Muscle of arm (tissue), 12 donors: Measurements from ENCODE around the gene ERC2. TPM values are rescaled to one million over a fixed set of nuclear protein-coding genes. Genes with fewer than 3 reads are reported as not detected.
A peak's percentile ranks its signal among the peaks of the same experiment; 100 is the strongest.

ENCODE experiments used
- DNase-seq: peaks from one replicate; pipeline ENCODE4 v3.0.0-alpha.2; 2013
- polyA plus RNA-seq, 12 donors: library from polyadenylated mRNA; unstranded; fragments of 120-200 nt; gene quantifications; one replicate each; pipeline ENCODE4 v1.2.1, GENCODE V29; 2013; ENCODE audit not compliant: insufficient read length in 12 of 12

The ERC2 gene
- polyA plus RNA-seq, 12 donors: 0.87 to 3.0 (median 1.8) TPM; not detected in 2

DNA sequence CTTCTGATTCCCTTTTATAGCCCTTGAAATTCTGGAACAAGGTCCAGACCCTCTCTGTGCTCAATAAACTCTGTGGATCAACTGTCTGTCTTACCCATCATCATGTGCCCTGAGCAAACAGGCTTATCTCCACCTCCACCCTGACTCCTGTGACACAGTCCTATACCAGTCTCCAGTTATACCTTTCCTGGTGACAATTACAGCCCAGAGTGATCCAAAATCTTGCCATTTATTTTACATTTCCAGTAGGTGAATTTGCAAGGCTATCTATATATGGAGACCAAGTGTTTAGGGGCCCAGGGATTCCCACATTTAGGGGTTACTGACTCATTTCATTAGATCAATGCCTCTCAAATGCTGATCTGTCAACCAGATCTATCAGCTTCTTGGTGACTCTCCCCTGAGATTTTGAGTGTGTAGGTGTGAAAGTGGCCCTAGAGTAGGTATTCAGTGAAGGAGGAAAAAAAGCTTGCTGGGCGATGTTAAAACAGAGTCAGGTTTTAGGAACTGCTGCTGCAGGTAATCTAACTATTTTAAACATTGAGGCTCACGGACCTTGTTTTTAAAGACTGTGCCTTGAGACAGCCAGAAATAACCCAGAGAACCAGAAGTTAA, 751.5 kb downstream of the ERC2 start:
- DNase-seq: no peak

DNA sequence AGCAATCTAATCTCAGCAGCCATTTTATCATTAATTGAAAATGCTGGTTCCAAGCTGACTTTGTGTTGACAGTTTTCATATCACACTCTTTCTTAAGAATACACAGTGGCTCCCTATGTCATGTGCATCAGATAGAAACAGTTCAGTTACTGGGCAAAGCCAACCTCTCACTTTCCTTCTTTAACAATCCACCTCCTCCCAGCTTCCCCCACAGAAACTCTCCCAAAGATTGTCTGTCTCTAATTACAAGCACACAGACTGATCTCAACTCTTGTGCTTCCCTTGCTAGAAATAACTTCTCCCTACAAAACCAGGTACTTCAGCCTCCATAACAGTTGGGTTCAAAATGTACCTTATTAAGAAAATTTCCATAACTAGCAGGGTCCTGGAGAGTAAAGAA, 752.2 kb downstream of the ERC2 start:
- DNase-seq: no peak

DNA sequence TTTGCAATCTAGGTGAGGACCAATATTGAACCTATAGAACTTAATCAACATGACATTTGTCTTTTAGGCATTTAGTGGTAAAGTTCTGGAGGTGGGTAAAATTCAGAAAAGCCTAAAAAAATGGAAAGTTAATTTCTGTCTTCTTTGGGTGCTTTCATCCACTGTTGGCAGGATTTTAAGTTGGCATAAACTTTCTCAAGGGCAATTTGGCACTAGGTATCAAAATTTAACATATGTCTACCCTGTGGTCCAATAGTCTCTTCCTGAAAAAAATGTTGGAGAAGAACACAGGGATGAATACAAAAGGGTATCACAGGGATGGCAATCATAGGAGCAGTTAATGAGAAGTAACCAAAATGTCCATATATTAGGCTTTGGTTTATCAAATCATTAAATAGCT, 754.2 kb downstream of the ERC2 start:
- DNase-seq: no peak

DNA sequence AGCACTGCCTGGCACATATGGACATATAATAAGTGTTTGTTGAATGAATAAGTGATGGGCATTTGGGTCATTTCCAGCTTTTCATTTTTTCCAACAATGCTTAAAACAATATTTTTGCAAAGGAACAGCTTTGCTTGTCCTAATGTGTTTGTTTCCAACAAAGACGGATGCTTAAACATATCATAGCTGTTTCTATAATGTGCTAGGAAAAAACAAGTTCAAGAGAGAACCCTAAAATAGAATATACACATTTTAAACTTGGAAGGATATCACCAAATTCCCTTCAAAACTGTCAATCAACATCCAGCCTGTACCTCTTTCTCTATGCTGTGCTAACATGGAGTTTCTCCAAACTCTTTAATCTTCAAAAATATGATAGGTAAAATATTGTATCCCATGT, 756.6 kb downstream of the ERC2 start:
- no peak for DNase-seq

DNA sequence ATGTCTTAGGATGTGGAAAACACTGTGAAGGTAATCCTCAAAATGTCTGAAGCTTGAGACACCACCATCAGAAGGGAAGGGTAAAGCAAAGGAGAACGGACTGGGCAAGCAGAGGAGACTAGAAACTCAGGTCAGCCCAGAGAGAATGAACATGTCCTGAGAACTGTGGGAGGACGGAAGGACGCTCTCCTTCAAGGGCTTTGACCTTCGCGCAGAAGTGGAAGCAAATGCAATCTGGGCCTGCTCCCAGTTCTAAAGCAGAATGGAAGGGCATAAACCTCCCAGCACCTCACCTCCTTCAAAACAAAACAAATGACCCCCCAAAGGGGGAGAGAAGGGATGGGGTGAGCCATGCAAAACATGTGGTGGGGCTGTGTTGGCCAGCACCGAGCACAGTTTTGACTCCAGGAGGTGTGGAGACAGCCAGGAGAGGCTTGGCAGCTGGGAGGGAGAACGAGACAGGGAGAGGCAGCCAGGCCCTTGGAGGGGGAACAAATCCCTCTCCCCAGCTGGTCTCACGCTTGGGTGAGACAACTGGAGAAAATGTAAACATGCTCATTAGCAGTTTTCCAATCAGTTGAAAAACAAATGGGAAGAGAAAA, 758.8 kb downstream of the ERC2 start:
- DNase-seq: no peak

DNA sequence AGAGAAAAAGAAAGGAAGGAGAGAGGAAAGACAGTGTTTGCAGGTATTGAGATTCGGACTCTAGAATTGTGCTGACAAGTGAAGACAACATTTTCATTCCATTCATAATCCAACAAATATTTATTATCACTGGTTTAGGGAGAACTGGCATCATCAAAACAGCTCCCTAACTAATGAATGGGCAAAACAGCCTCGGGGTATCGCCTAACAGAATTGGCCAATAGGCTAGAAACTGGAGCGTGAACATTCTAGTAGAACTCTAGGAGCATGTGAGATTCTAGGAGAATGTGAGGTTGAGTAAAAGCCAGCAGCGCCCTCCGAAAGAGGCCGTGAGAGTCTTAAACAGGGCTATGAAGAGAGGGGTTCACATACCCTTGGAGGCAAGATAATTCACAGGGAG, 759.3 kb downstream of the ERC2 start:
- DNase-seq: no peak

DNA sequence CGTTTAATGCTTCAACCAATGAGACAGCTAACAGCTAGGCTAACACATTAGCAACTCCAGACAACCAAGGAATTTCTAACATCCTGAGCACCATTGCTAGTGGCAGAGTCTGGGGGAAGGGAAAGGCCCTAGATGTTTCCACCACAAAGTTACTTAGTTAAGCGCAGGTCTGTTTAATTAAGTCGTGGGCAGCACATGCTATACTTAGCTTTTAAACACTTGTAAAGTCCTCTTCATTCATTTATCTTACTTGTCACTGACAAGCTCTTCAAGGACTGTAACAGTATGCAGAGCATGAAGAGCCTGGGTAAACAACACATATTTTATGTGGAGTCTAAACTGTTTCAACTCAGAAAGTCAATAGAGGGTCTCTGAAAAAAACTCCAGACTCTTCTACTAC, 760.0 kb downstream of the ERC2 start:
- no peak for DNase-seq

DNA sequence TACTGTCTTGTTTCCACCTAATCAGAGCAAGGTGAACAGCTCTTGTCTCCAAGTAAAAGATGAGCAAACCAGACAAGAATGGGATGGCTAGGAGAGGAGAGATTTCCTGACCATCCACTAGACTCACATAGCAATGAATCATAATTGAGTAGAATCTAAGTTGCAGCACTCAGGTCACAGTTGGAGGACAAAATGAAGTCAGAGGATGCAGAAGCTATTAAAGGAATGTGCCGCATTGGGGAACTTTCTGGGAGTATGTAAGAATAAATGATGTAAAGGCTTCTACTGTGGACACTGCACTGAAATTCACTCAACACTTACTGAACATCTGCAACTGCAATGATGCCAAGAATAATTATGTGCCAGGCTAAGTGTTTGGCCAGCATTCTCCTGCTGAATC, 763.7 kb downstream of the ERC2 start:
- no peak for DNase-seq

DNA sequence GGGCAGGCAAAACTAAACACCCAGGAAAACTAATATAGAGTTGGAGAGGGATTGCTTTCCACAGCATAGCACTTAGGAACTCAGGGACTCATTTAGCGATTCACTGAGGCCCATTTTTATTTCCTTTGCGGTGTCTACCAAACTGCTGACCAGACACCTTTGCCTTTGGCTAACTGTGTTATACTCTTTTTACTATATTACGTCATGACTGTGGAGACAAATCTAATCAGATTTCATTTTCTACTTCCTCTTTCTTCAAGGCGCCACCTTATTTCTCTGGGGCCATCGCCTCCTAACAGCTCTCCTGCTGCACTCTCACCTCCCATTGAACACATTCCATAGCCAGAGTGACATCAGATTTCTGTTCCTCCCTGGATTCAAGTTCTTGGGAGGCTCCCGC, 765.4 kb downstream of the ERC2 start:
- DNase-seq: no peak

DNA sequence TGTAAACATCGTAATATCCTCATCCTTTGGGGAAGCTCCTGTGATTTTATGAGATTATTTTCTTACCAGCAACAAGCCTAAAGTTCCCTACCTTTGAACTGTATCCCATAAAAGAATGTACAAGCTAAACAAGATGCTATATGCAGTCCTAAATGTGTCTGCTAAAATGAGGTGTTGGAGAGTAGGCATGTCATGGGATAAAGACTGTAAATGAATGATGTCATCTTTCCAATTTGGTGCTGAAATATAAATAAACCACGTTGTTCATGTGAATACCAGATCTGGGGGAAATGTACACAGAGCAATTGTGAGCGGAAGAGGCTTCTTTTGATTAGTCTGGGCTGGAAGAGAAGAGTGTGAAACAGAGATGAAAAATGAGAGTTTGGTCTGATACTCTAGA, 766.3 kb downstream of the ERC2 start:
- DNase-seq: no peak

DNA sequence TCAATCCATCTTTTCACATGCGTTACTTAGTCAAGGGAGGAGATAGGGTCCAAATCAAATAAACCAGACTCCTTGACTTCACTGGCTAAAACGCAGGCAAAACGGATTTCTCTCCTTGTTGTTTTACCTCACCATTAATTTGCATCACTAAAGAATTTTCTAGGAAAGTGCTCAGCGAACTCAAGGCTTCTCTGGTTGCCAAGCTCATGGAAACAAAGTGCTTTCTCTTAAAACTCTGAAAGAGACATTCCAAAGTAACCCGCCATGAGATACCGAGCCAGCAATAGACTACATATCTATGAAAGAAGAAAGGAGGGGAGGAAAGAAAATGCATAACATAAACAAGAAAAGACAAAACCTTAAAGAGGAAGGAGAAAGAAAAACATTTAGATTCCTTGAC, 769.4 kb downstream of the ERC2 start:
- no peak for DNase-seq

DNA sequence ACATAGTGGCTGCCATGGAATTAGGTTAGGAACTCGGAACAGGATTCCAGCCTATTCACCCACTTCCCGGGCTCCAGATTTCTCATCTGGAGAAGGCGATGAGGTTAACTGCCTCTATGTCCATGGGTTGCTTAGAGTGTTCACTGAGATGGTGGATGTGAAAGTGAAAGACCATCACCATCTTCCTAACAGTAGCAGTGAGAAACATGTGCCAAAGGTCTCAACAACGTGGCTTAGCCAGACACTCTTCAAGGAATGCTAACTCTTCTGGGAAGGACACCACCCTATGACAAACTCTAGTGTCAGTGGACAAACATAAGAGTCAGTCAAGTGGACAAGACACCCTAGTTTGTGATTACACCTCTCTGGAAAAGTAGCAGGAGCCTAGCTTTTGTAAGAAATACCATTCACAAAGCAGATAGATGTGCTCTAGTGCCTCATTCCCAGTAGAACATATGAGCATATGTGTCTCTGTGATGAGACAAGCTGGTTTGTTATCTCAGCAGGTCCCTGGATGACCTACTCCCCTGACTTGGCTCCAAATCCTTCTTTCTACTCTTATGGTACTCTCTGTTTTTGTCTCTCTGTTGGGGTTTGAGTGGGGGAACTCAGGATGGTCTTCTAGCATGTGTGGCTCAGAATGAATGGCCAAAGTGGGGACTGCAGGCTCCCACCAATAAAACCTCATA, 770.9 kb downstream of the ERC2 start:
- DNase-seq: no peak

DNA sequence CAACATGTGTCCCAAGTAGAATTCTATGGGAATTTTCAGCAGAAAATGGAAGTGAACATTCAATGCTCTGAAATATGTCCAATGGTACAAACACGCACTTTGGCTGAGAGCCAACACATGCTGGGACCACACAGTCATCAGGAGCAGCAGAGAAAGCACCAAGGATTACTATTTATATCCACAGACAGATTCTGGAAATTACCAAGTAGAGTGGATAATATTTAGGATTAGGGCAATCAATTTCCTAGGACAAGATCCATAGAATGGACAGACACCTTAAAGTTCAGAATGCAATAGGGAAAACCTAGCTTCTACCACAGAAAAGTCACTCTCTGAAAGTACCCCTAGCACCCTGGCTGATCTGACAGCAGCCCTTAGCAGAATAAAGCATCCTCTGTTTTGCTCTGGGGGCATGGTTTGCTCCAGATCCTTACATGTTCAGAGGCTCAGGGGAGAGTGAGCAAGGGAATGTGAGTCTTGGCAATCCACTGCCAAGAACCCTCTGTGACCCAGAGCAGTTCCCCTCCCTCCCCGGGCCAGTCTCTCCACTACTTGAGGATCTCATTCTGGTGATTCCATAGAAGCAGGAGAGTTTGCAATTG, 775.2 kb downstream of the ERC2 start:
- DNase-seq: no peak

DNA sequence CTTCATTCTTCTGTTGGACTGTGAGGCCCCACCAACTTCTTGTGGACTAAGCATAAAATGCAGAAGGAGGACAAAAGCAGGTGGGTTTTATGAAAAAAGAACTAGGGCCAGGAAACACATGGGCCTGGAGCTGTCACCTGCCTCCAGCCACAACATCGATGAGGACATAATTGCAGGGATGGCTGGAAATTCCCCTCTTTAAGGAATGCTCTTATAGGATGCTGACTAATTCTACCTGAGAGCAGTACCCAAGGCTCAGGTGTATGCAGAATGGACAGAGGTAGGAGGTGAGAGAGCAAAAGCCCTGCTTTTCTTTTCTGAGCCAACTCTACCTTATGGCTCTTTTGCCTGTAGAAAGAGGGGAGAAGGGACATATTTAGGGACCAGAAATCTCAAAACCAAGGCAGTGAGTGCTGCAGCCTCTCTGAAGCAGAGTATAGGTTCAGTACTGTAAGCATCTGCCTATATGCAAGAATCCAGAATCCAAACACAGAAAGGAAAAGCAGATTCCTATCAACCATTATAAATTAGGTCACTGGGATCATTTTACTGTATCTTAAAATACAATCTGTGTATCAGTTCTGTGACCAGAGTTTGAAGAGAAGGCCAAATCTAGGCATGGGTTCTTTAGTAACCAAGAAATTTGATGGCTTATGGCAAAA, 775.8 kb downstream of the ERC2 start:
- no peak for DNase-seq

DNA sequence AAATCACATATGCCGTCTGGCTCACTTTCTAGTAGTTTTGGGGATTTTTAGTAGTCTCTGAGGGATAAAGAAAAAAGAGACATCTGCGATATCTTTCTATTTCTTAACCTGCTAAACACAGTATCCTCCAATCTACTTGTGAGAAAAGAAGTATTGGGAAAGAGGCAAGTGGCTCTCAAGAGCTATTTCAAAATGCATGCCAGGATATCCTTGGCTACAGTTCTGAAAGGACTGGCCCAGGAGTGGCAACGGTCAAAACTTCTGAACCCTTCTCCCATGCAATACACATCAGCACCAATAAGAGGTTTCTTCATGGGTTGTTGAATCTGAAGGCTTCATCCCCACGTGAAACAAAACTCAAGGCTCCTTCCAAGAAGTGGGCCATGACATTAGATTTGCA, 777.1 kb downstream of the ERC2 start:
- DNase-seq: no peak

DNA sequence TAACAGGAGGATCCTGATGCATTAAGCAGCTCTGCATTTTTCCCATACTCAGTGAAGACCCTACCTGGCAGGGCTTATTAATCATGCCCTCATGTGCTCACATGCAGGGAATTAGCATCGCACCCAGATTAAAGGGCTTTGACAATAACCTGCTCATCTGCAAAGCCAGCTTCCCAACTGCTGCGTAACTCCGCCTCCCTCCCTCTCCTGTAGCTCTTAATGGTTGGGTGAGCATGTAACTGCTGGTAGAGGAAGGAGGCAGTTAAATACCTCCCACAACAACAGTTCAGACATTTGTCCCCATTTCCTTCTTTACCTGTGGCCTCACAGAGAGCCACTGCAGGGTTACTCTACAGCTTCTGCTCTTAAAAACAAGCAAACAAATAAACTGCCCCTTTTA, 777.5 kb downstream of the ERC2 start:
- no peak for DNase-seq

DNA sequence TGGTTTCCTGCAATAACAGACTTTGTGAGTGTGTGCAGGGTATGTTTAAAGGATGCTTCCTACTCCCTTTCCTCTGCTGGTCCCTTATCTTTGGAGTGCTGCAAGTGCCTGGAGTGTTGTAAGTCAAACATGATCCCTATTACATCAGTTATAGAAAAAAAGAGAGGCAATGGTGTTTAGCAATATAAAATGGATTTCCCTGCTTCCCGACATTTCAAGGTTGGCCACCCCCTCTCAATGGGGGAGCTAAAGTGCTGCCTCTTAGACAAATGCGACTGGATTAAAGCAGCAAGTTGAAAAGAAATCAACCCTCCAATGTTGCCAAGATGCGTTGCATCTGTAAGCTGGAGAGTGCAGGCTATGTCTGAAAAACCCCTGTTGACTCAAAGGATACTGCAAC, 778.1 kb downstream of the ERC2 start:
- no peak for DNase-seq

DNA sequence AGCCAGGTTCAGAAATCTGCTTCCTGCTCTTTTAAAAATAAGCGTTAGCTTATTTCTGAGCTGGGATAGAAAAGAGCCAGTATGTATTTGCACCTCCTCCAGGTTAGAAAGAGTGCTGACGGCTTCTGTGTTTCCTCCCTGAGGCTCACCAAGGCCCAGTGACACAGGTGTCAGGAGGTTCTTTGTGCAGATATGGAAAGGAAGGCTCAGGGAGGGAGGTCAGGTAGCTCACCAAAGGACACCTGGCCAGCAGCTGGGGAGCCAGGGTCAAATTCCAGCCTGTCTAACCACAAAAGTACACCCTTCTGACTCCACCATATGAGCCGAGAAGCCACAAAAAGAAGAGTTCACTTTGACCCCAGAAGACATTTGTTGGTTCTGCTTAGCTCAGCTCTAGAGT, 780.1 kb downstream of the ERC2 start:
- DNase-seq: no peak

DNA sequence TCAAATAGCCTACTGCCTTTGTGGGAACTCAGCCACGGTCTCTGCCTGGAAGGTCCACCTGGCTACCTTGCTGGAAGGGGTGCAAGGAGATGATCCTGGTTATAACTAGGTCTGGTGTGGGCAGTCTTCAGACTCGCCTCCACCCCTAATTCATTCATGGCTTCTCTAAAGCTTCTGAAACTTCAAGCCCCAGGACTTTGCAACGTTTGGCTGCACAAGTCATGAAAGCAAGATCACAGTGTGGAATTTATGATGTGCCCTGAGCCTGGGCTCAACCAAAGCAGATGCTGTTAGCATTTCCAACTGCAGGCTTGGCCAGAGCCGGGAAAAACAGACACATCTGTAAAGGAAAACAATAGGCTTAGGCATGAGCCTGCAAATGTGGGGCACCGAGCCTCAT, 780.7 kb downstream of the ERC2 start:
- DNase-seq: no peak

DNA sequence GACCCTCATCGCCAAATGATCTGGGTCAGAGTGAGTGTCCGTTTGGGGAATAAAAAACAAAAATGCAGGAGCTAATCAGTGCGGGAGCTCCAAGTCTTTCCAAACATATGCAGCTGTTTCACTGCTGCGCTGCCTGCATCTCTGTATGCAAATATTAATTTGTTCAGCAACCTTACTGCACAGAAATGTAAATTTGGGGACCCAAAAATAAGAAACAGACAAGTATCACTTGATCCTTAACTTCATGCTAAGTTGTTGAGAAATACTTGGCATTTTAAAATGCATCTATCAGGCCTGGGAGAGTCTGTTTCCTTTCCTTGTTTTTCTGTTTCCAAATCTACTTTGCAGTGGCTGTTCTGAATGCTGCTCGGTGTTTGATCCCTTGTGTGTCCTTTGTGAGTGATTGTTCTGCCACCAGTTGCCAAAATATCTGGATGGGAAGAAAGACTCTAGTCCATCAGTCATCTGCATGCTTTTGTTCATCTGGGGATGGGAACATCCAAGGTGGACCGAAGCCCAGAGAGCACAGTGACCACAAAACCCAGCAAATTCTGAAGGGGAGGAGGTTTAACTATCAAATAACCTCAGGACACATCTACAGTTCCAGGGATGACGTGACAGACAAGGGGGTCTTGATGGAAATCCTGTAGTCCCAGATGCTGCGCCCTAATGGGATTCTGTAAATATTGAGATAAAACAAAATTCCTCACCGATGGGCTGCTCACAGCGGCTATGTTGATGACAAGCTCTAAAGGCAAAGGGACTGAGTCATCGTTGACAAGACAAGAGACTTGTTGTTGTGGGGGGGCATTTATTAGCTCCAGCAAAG, 781.6 kb downstream of the ERC2 start:
- peak; percentile 58 for DNase-seq

DNA sequence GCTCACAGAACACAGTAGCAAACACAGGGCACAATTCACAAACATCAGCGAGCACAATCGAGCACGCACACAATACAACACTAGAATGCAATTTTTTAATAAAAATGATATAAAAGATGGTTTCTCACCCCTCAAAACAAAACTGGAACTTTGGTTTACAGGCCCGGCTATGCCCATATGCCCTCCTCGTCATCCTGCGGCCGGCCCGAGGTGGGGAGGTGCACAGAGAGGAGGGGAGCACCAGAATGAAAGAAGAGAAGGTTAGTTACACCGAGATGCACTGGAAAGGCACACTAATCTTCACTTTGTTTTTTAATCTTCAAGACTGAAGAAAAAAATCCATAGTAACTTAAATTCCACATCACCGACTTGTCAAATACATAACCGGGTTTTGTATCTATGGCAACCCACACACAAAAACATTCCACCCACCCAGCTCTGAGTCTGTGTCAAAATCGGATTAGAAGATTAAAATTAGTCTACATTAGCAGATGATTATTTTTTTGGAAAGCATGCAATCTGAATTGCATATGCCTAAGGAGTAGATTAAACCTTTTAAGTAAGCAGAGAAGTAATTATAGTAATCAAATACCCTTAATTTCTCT, 784.5 kb downstream of the ERC2 start:
- no peak for DNase-seq
